HCT116 (cell line): ENCODE data around the gene GJC1. TPM values are rescaled to one million over a fixed set of nuclear protein-coding genes. Genes with fewer than 3 reads are reported as not detected.

Experiments used
- ATAC-seq: fragments of 200-7000 bp; cut with Tn5 transposase; 2 replicates; pipeline ENCODE4 v1.9.1; 2020; ENCODE audit warnings: mild to moderate bottlenecking, moderate library complexity
- BruUV-seq: library from RNA; stranded (reverse); fragments of 400-500 nt; replicated peaks from 2 replicates; lab custom pipeline; 2021; lab: Mats Ljungman, UMichigan
- CTCF ChIA-PET: fragments of 300-600 bp; sonication (Branson Sonifier 250); formaldehyde crosslinking; loops from one replicate; lab custom pipeline; 2021; ENCODE audit warnings: antibody characterized with exemption; lab: Charles Lee
- POLR2A ChIA-PET: fragments of 300-600, 350-600 bp; sonication (Branson Sonifier 250); formaldehyde crosslinking; loops from one replicate; lab custom pipeline; 2021; ENCODE audit warnings: antibody characterized with exemption; lab: Charles Lee
- RAD21 ChIA-PET, 2 experiments: fragments of 300-600 bp; sonication (Branson Sonifier 250); formaldehyde crosslinking; loops; one replicate each; lab custom pipeline; 2023; ENCODE audit warnings: low total read pairs in 2 of 2; ENCODE audit not compliant: uncharacterized antibody in 2 of 2, unreplicated experiment in 2 of 2, low non-redundant PET in 1 of 2; lab: Charles Lee
- DNase-seq: peaks from one replicate; pipeline ENCODE4 v3.0.0-alpha.2; 2010; ENCODE audit warnings: low read depth, low spot score
- H2AFZ ChIP-seq: fragments of 200-600 bp; shearing (Covaris generic), sonication (generic); 2 replicates; pipeline ENCODE4 v1.6.1; 2017; ENCODE audit warnings: low read depth, mixed run types, mixed read lengths, antibody characterized with exemption, low read length; ENCODE audit not compliant: poor library complexity, severe bottlenecking
- H3K27ac ChIP-seq: 2 replicates; pipeline ENCODE4 v1.5.1; 2012; ENCODE audit warnings: low read depth, low read length
- H3K27me3 ChIP-seq: fragments of 200-600 bp; sonication (generic); 2 replicates; pipeline ENCODE4 v1.6.1; 2016; ENCODE audit warnings: mixed run types, low read length, mixed read lengths; ENCODE audit not compliant: insufficient read depth
- H3K36me3 ChIP-seq, 2 experiments: fragments of 200-500 bp in 1 of 2; fragments of 200-600 bp in 1 of 2; sonication (Bioruptor generic) in 1 of 2; sonication (generic) in 1 of 2; 2 replicates each; pipeline versions ENCODE4 v1.5.1 to v1.6.1; 2014 to 2016; ENCODE audit warnings: low read length in 2 of 2, inconsistent platforms in 1 of 2, mixed read lengths in 1 of 2, mixed run types in 1 of 2; ENCODE audit not compliant: insufficient read depth in 2 of 2, control insufficient read depth in 1 of 2
- H3K4me1 ChIP-seq, 2 experiments: fragments of 200-600 bp in 1 of 2; sonication (generic) in 1 of 2; 2 replicates each; pipeline versions ENCODE4 v1.5.1 to v1.6.1; 2012 to 2017; ENCODE audit warnings: low read length in 2 of 2, inconsistent platforms in 1 of 2, mild to moderate bottlenecking in 1 of 2, mixed read lengths in 1 of 2, mixed run types in 1 of 2, moderate library complexity in 1 of 2; ENCODE audit not compliant: insufficient read depth in 2 of 2, control insufficient read depth in 1 of 2
- H3K4me2 ChIP-seq: fragments of 200-600 bp; sonication (generic); 2 replicates; pipeline ENCODE4 v1.6.1; 2017; ENCODE audit warnings: mixed run types, low read length, mixed read lengths
- H3K4me3 ChIP-seq, 2 experiments: fragments of 200-600 bp in 1 of 2; sonication (generic) in 1 of 2; replicated peaks in 1 of 2; 2 replicates each; pipeline ENCODE4 v1.5.1; 2011 to 2016; ENCODE audit warnings: low read length in 2 of 2, control low read depth in 1 of 2, low read depth in 1 of 2, mild to moderate bottlenecking in 1 of 2, mixed read lengths in 1 of 2, mixed run types in 1 of 2
- H3K79me2 ChIP-seq: fragments of 200-600 bp; sonication (generic); 2 replicates; pipeline ENCODE4 v1.6.1; 2017; ENCODE audit warnings: mild to moderate bottlenecking, mixed run types, low read length, moderate library complexity, mixed read lengths; ENCODE audit not compliant: insufficient read depth
- H3K9ac ChIP-seq: fragments of 200-600 bp; sonication (generic); 2 replicates; pipeline ENCODE4 v1.6.1; 2016; ENCODE audit warnings: low read length, mixed read lengths
- H3K9me2 ChIP-seq: fragments of 200-600 bp; sonication (generic), shearing (Covaris generic); 2 replicates; pipeline ENCODE4 v1.6.1; 2017; ENCODE audit warnings: mixed run types, mild to moderate bottlenecking, moderate library complexity; ENCODE audit not compliant: insufficient read depth
- H3K9me3 ChIP-seq, 2 experiments: fragments of 200-500 bp in 1 of 2; fragments of 200-600 bp in 1 of 2; sonication (Bioruptor generic) in 1 of 2; sonication (generic) in 1 of 2; 2 replicates each; pipeline ENCODE4 v1.6.1; 2014 to 2017; ENCODE audit warnings: low read length in 2 of 2, mixed read lengths in 2 of 2, inconsistent platforms in 1 of 2, low read depth in 1 of 2, mild to moderate bottlenecking in 1 of 2, mixed run types in 1 of 2, moderate library complexity in 1 of 2; ENCODE audit not compliant: control insufficient read depth in 1 of 2, insufficient read depth in 1 of 2
- H4K20me1 ChIP-seq: fragments of 200-600 bp; sonication (generic), shearing (Covaris generic); 2 replicates; pipeline ENCODE4 v1.6.1; 2017; ENCODE audit warnings: mixed run types, mild to moderate bottlenecking, moderate library complexity; ENCODE audit not compliant: insufficient read depth
- CEBPB ChIP-seq: IDR thresholded peaks from 2 replicates; pipeline ENCODE4 v1.6.1; 2012; ENCODE audit warnings: low read depth
- CTCF ChIP-seq, 3 experiments: fragments of 200-600 bp in 1 of 3; sonication (generic) in 1 of 3; IDR thresholded peaks in 2 of 3; conservative IDR thresholded peaks in 1 of 3; 2 replicates each; pipeline ENCODE4 v1.5.1; 2012 to 2017; ENCODE audit warnings: low read depth in 2 of 3, low read length in 2 of 3, antibody characterized with exemption in 1 of 3, borderline replicate concordance in 1 of 3, control low read depth in 1 of 3, mild to moderate bottlenecking in 1 of 3, mixed read lengths in 1 of 3, mixed run types in 1 of 3, moderate library complexity in 1 of 3; ENCODE audit not compliant: insufficient read depth in 1 of 3
- ELF1 ChIP-seq: IDR thresholded peaks from 2 replicates; pipeline ENCODE4 v1.6.1; 2012; ENCODE audit warnings: low read depth, borderline replicate concordance
- EZH2 ChIP-seq: fragments of 200-600 bp; sonication (generic); IDR thresholded peaks from 2 replicates; pipeline ENCODE4 v1.6.1; 2017; ENCODE audit warnings: antibody characterized with exemption, mixed run types
- FOSL1 ChIP-seq: IDR thresholded peaks from 2 replicates; pipeline ENCODE4 v1.6.1; 2012; ENCODE audit warnings: low read depth
- JUND ChIP-seq: IDR thresholded peaks from 2 replicates; pipeline ENCODE4 v1.6.1; 2012
- MAX ChIP-seq: IDR thresholded peaks from 2 replicates; pipeline ENCODE4 v1.6.1; 2012
- POLR2A ChIP-seq: IDR thresholded peaks from 2 replicates; pipeline ENCODE4 v1.7.0; 2011; ENCODE audit warnings: borderline replicate concordance; ENCODE audit not compliant: insufficient read depth, insufficient read length; ENCODE audit errors: extremely low read depth
- POLR2AphosphoS5 ChIP-seq: IDR thresholded peaks from 2 replicates; pipeline ENCODE4 v1.6.1; 2011; ENCODE audit warnings: mild to moderate bottlenecking, low read depth, low read length, moderate library complexity
- SIN3A ChIP-seq: IDR thresholded peaks from 2 replicates; pipeline ENCODE4 v1.6.1; 2012; ENCODE audit warnings: low read depth
- SP1 ChIP-seq: IDR thresholded peaks from 2 replicates; pipeline ENCODE4 v1.6.1; 2012; ENCODE audit warnings: low read depth
- SRF ChIP-seq: IDR thresholded peaks from 2 replicates; pipeline ENCODE4 v1.6.1; 2012; ENCODE audit warnings: low read depth
- TCF7L2 ChIP-seq: IDR thresholded peaks from 2 replicates; pipeline ENCODE4 v1.7.0; 2011; ENCODE audit warnings: borderline replicate concordance, inconsistent platforms; ENCODE audit not compliant: insufficient read depth, insufficient read length; ENCODE audit errors: extremely low read depth
- YY1 ChIP-seq: IDR thresholded peaks from 2 replicates; pipeline ENCODE4 v1.6.1; 2011; ENCODE audit warnings: low read length, low read depth, moderate library complexity, mild to moderate bottlenecking; ENCODE audit not compliant: insufficient replicate concordance; ENCODE audit errors: extremely low read depth
- ZBTB33 ChIP-seq: IDR thresholded peaks from 2 replicates; pipeline ENCODE4 v1.6.1; 2011; ENCODE audit warnings: mild to moderate bottlenecking, low read length, moderate library complexity; ENCODE audit not compliant: insufficient replicate concordance; ENCODE audit errors: extremely low read depth
- ZFX ChIP-seq: fragments of 450-650 bp; IDR thresholded peaks from 2 replicates; pipeline ENCODE4 v1.6.1; 2017
- intact Hi-C: fragments of 100-400 bp; cut with micrococcal nuclease; formaldehyde crosslinking; loops from 2 replicates; pipeline ENCODE4 v1.10.0; 2022
- total RNA-seq: library from RNA; stranded (reverse); gene quantifications from one replicate; pipeline ENCODE4 v1.2.1, GENCODE V29; 2021; ENCODE audit not compliant: unreplicated experiment

The GJC1 gene
- total RNA-seq, 1 experiment from 2014 or later, result 62.4 TPM

GRCh38 chr17:44775136-44775837 is 54.8 kb downstream of the GJC1 start:
- intact Hi-C loops, result loop anchor here (1.0 to 10.0 kb wide), 5 partner anchors 58 to 360 kb away; partner anchors contain the start of genes ACBD4 and PLCD3
- TF ChIP-seq FOSL1, result no peak
- no peak; a peak in 1 of 6 replicates for TF ChIP-seq CTCF (IDR thresholded peaks at IDR 0.05 in 2 of 3, conservative IDR thresholded peaks at IDR 0.05 in 1 of 3; ENCODE audit: borderline replicate concordance in 1 of 3, insufficient read depth in 1 of 3, low read depth in 2 of 3, low read length in 2 of 3)
- TF ChIP-seq ZFX, result no peak
- no peak for TF ChIP-seq SIN3A
- TF ChIP-seq POLR2A, result peak; percentile 69
- TF ChIP-seq MAX, result peak; percentile 87
- TF ChIP-seq POLR2AphosphoS5, result peak; percentile 64
- TF ChIP-seq JUND, result no peak
- TF ChIP-seq ELF1, result no peak
- no peak for TF ChIP-seq SRF
- TF ChIP-seq YY1, result peak; percentile 72
- no peak; the same call in 1 of the 2 replicates for TF ChIP-seq SP1
- no peak for TF ChIP-seq EZH2
- no peak for TF ChIP-seq TCF7L2
- no peak for TF ChIP-seq CEBPB
- no peak for TF ChIP-seq ZBTB33
- H4K20me1 ChIP-seq, result no peaks in the 10 kb centered on the region
- ChIA-PET RAD21 (interaction anchor here (0.6 to 1.4 kb wide), 5 partner anchors 9 to 136 kb away, joined by 3 to 6 read pairs (median 5); no protein-coding TSS in a partner anchor), POLR2A (interaction anchor here (0.6 to 1.0 kb wide), 4 partner anchors 12 to 286 kb away, joined by 3 to 5 read pairs (median 4); partner anchors contain the start of gene NMT1), CTCF (interaction anchor here (0.8 to 2.2 kb wide), 20 partner anchors 9 to 360 kb away, joined by 3 to 21 read pairs (median 4); partner anchors contain the start of gene ACBD4)
- H3K27ac ChIP-seq, result peak overlapping the region; percentile 69
- ATAC-seq (peak; percentile 91), DNase-seq (peak; percentile 97)
- no TSS peak for BruUV-seq
- no peak overlapping the region for H2AFZ ChIP-seq
- no peaks in the 10 kb centered on the region for H3K9me3 ChIP-seq
- no peaks in the 10 kb centered on the region for H3K36me3 ChIP-seq
- peak overlapping the region; percentile 72 for H3K9ac ChIP-seq
- H3K79me2 ChIP-seq, result no peaks in the 10 kb centered on the region
- peaks cover 3 to 30% of the 10 kb centered on the region in 2 experiments; a peak in 3 of 4 replicates for H3K4me1 ChIP-seq
- peak overlapping the region; percentile 96 for H3K4me2 ChIP-seq
- H3K27me3 ChIP-seq, result no peaks in the 10 kb centered on the region
- no peaks in the 10 kb centered on the region for H3K9me2 ChIP-seq
- peak overlapping the region; percentile 62 to 67 for H3K4me3 ChIP-seq
